GM12892 (cell line): ENCODE data around the gene INO80E.

Experiments used
- POLR2A ChIP-seq: IDR thresholded peaks from 2 replicates; pipeline ENCODE4 v1.6.1; 2011; ENCODE audit warnings: low read depth, low read length, control low read depth
- POLR2AphosphoS5 ChIP-seq: IDR thresholded peaks from 2 replicates; pipeline ENCODE4 v1.6.1; 2011; ENCODE audit warnings: low read depth, low read length, control low read depth

- TF ChIP-seq POLR2A, result no peak
- TF ChIP-seq POLR2AphosphoS5, result no peak
Measured at GRCh38 chr16:29988346-29989075, 7.5 kb upstream of the INO80E start.
